ENCODE results near the gene RIT2.

GRCh38 chr18:43009674-43010073, 105.8 kb downstream of the RIT2 start:
- TF ChIP-seq, protein P1, sequence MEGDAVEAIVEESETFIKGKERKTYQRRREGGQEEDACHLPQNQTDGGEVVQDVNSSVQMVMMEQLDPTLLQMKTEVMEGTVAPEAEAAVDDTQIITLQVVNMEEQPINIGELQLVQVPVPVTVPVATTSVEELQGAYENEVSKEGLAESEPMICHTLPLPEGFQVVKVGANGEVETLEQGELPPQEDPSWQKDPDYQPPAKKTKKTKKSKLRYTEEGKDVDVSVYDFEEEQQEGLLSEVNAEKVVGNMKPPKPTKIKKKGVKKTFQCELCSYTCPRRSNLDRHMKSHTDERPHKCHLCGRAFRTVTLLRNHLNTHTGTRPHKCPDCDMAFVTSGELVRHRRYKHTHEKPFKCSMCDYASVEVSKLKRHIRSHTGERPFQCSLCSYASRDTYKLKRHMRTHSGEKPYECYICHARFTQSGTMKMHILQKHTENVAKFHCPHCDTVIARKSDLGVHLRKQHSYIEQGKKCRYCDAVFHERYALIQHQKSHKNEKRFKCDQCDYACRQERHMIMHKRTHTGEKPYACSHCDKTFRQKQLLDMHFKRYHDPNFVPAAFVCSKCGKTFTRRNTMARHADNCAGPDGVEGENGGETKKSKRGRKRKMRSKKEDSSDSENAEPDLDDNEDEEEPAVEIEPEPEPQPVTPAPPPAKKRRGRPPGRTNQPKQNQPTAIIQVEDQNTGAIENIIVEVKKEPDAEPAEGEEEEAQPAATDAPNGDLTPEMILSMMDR (IDR thresholded peaks at IDR 0.05; ENCODE audit: low read depth, low read length), result no peak
- no peak for TF ChIP-seq EZH2phosphoT487 (IDR thresholded peaks at IDR 0.05; ENCODE audit: low read depth)

All from OCI-LY3 (cell line).